ENCODE measurements around the gene SYT1.

SYT1 gene

GRCh38 chr12:79223761-79224160 is 359.2 kb downstream of the SYT1 start:
- no peak for DNase-seq (ENCODE audit: low spot score)

GRCh38 chr12:79227091-79227490 is 362.5 kb downstream of the SYT1 start:
- no peak for DNase-seq (ENCODE audit: low spot score)

- no peak for DNase-seq (ENCODE audit: low spot score)
These were observed 363.1 kb downstream of the SYT1 start for GRCh38 chr12:79227646-79228045.

- no peak for DNase-seq (ENCODE audit: low spot score)
These were observed 368.8 kb downstream of the SYT1 start for GRCh38 chr12:79233341-79233781.

- no peak for DNase-seq (ENCODE audit: low spot score)
These were observed 372.3 kb downstream of the SYT1 start for GRCh38 chr12:79236920-79237319.

GRCh38 chr12:79238246-79238645 is 373.7 kb downstream of the SYT1 start:
- no peak for DNase-seq (ENCODE audit: low spot score)

- DNase-seq (ENCODE audit: low spot score) = no peak
These were observed 382.9 kb downstream of the SYT1 start for GRCh38 chr12:79247494-79247893.

- no peak for DNase-seq (ENCODE audit: low spot score)
These were observed 385.6 kb downstream of the SYT1 start for GRCh38 chr12:79250186-79250585.

- no peak for DNase-seq (ENCODE audit: low spot score)
These were observed 386.6 kb downstream of the SYT1 start for GRCh38 chr12:79250960-79251755.

GRCh38 chr12:79252358-79253075 is 387.9 kb downstream of the SYT1 start:
- DNase-seq (ENCODE audit: low spot score) = no peak

- no peak for DNase-seq (ENCODE audit: low spot score)
These were observed 390.7 kb downstream of the SYT1 start for GRCh38 chr12:79255288-79255687.

GRCh38 chr12:79260923-79261322 is 396.3 kb downstream of the SYT1 start:
- DNase-seq (ENCODE audit: low spot score) = no peak

GRCh38 chr12:79262938-79263337 is 398.4 kb downstream of the SYT1 start:
- no peak for DNase-seq (ENCODE audit: low spot score)

- DNase-seq (ENCODE audit: low spot score) = no peak
These were observed 402.0 kb downstream of the SYT1 start for GRCh38 chr12:79266343-79267144.

- DNase-seq (ENCODE audit: low spot score) = no peak
These were observed 403.0 kb downstream of the SYT1 start for GRCh38 chr12:79267580-79267979.

- DNase-seq (ENCODE audit: low spot score) = no peak
These were observed 410.0 kb downstream of the SYT1 start for GRCh38 chr12:79274501-79275064.

GRCh38 chr12:79275631-79276030 is 411.1 kb downstream of the SYT1 start:
- DNase-seq (ENCODE audit: low spot score) = no peak

GRCh38 chr12:79283364-79283763 is 418.8 kb downstream of the SYT1 start:
- DNase-seq (ENCODE audit: low spot score) = no peak

- DNase-seq (ENCODE audit: low spot score) = no peak
These were observed 424.3 kb downstream of the SYT1 start for GRCh38 chr12:79288911-79289310.

- no peak for DNase-seq (ENCODE audit: low spot score)
These were observed 427.1 kb downstream of the SYT1 start for GRCh38 chr12:79291711-79292110.

GRCh38 chr12:79294590-79294989 is 430.0 kb downstream of the SYT1 start:
- no peak for DNase-seq (ENCODE audit: low spot score)

GRCh38 chr12:79295572-79295971 is 431.0 kb downstream of the SYT1 start:
- DNase-seq (ENCODE audit: low spot score) = no peak

Data from globus pallidus (tissue), 1 donor.